Head of caudate nucleus (tissue), 42 donors: ENCODE data around the gene KRTAP21-3.
"Not testable (repeated sequence)": the region's sequence is repeated elsewhere in the genome, so short reads cannot be mapped to it uniquely, and the experiment has no call there.

Experiments used
- DNase-seq, 42 donors: peaks; one replicate each; pipeline versions ENCODE4 v3.0.0 to v3.0.0-alpha.2; 2020 to 2021; ENCODE audit warnings: mixed read lengths in 7 of 42
- intact Hi-C: fragments of 100-400 bp; cut with DNase I; formaldehyde crosslinking; loops from one replicate; pipeline ENCODE4 v1.15.0; 2022

KRTAP21-3 gene

GRCh38 chr21:30718239-30718909 is at the start of gene KRTAP21-3:
Gene KRTAP21-3 (minus strand): TSS chr21:30718777. CDS start chr21:30718759, 18 bp downstream.
- no peak for DNase-seq
- intact Hi-C loops: no loop called here

GRCh38 chr21:30760776-30761175 is 42.2 kb upstream of the KRTAP21-3 start:
- intact Hi-C loops: no loop called here
- no peak for DNase-seq

GRCh38 chr21:30758306-30758705 is 39.7 kb upstream of the KRTAP21-3 start:
- intact Hi-C loops: no loop called here
- no peak for DNase-seq

- DNase-seq, intact Hi-C loops: not testable (repeated sequence)
Measured at GRCh38 chr21:30755328-30755727, 36.8 kb upstream of the KRTAP21-3 start, which contains the start of gene KRTAP21-1. Gene KRTAP21-1 (minus strand): TSS chr21:30755428. CDS start chr21:30755378, 50 bp downstream.

- DNase-seq: no peak
- intact Hi-C loops: no loop called here
Measured at GRCh38 chr21:30747159-30747558, 28.6 kb upstream of the KRTAP21-3 start, which contains the start of gene KRTAP21-2. Gene KRTAP21-2 (minus strand): TSS chr21:30747259. CDS start chr21:30747202, 57 bp downstream.

- no peak for DNase-seq
- intact Hi-C loops: no loop called here
Measured at GRCh38 chr21:30740462-30740861, 21.9 kb upstream of the KRTAP21-3 start.

- intact Hi-C loops: no loop called here
- DNase-seq: no peak
Measured at GRCh38 chr21:30733026-30733425, 14.4 kb upstream of the KRTAP21-3 start.

- intact Hi-C loops: no loop called here
- DNase-seq: no peak
Measured at GRCh38 chr21:30726726-30727125, 8.1 kb upstream of the KRTAP21-3 start.

GRCh38 chr21:30719401-30719800 is 824 bp upstream of the KRTAP21-3 start:
- intact Hi-C loops: no loop called here
- peak in 10 of 42 donors; percentile 5 to 64 (median 16) for DNase-seq

GRCh38 chr21:30717105-30717504 is 1.5 kb downstream of the KRTAP21-3 start:
- intact Hi-C loops: no loop called here

GRCh38 chr21:30714946-30715345 is 3.6 kb downstream of the KRTAP21-3 start:
- intact Hi-C loops: no loop called here
- DNase-seq: no peak

More at GRCh38 chr21:30717105-30717504, 1.5 kb downstream of the KRTAP21-3 start:
- no peak for DNase-seq

- DNase-seq: no peak
- intact Hi-C loops: no loop called here
Measured at GRCh38 chr21:30714456-30714855, 4.1 kb downstream of the KRTAP21-3 start.

- intact Hi-C loops: no loop called here
- no peak for DNase-seq
Measured at GRCh38 chr21:30713766-30714165, 4.8 kb downstream of the KRTAP21-3 start.

GRCh38 chr21:30710499-30710898 is 8.1 kb downstream of the KRTAP21-3 start:
- DNase-seq: no peak
- intact Hi-C loops: no loop called here

- intact Hi-C loops: no loop called here
- no peak for DNase-seq
Measured at GRCh38 chr21:30707409-30707808, 11.2 kb downstream of the KRTAP21-3 start.

- no peak for DNase-seq
- intact Hi-C loops: no loop called here
Measured at GRCh38 chr21:30695956-30696355, 22.6 kb downstream of the KRTAP21-3 start.

- intact Hi-C loops: no loop called here
- DNase-seq: no peak
Measured at GRCh38 chr21:30689822-30690221, 28.8 kb downstream of the KRTAP21-3 start.

GRCh38 chr21:30684506-30684905 is 34.1 kb downstream of the KRTAP21-3 start:
- intact Hi-C loops: no loop called here
- DNase-seq: no peak

GRCh38 chr21:30680586-30680985 is 38.0 kb downstream of the KRTAP21-3 start:
- intact Hi-C loops: no loop called here
- DNase-seq: no peak

- intact Hi-C loops: no loop called here
- DNase-seq: no peak
Measured at GRCh38 chr21:30676737-30677136, 41.8 kb downstream of the KRTAP21-3 start.

GRCh38 chr21:30674312-30674711 is 44.3 kb downstream of the KRTAP21-3 start:
- peak in 33 of 42 donors; percentile 14 to 86 (median 46) for DNase-seq
- intact Hi-C loops: no loop called here
